ENCODE results near the gene CDC5L.
A peak's percentile ranks its signal among the peaks of the same experiment; 100 is the strongest.

The CDC5L gene

GRCh38 chr6:44474643-44475042, 87.1 kb downstream of the CDC5L start:
- no peak for DNase-seq (ENCODE audit: low read depth in 2 of 2)

GRCh38 chr6:44475417-44475778, 87.9 kb downstream of the CDC5L start:
- DNase-seq (ENCODE audit: low read depth in 2 of 2): no peak

- DNase-seq (ENCODE audit: low read depth in 2 of 2): peak; percentile 43 to 64
Measured at GRCh38 chr6:44475779-44476434, 88.4 kb downstream of the CDC5L start.

GRCh38 chr6:44476849-44477248, 89.3 kb downstream of the CDC5L start:
- DNase-seq (ENCODE audit: low read depth in 2 of 2): no peak

GRCh38 chr6:44477293-44477894, 89.9 kb downstream of the CDC5L start:
- DNase-seq (ENCODE audit: low read depth in 2 of 2): no peak

GRCh38 chr6:44478158-44478557, 90.7 kb downstream of the CDC5L start:
- no peak for DNase-seq (ENCODE audit: low read depth in 2 of 2)

GRCh38 chr6:44478591-44479254, 91.2 kb downstream of the CDC5L start:
- no peak for DNase-seq (ENCODE audit: low read depth in 2 of 2)

- no peak for DNase-seq (ENCODE audit: low read depth in 2 of 2)
Measured at GRCh38 chr6:44480097-44480541, 92.6 kb downstream of the CDC5L start.

- DNase-seq (ENCODE audit: low read depth in 2 of 2): no peak
Measured at GRCh38 chr6:44481056-44481455, 93.5 kb downstream of the CDC5L start.

- DNase-seq (ENCODE audit: low read depth in 2 of 2): no peak
Measured at GRCh38 chr6:44481760-44482159, 94.3 kb downstream of the CDC5L start.

- no peak for DNase-seq (ENCODE audit: low read depth in 2 of 2)
Measured at GRCh38 chr6:44485601-44486401, 98.3 kb downstream of the CDC5L start.

GRCh38 chr6:44487002-44487401, 99.5 kb downstream of the CDC5L start:
- no peak for DNase-seq (ENCODE audit: low read depth in 2 of 2)

GRCh38 chr6:44487586-44487985, 100.1 kb downstream of the CDC5L start:
- DNase-seq (ENCODE audit: low read depth in 2 of 2): no peak

- DNase-seq (ENCODE audit: low read depth in 2 of 2): no peak
Measured at GRCh38 chr6:44489910-44490604, 102.6 kb downstream of the CDC5L start.

GRCh38 chr6:44493132-44493531, 105.6 kb downstream of the CDC5L start:
- DNase-seq (ENCODE audit: low read depth in 2 of 2): no peak

GRCh38 chr6:44493593-44493992, 106.1 kb downstream of the CDC5L start:
- no peak for DNase-seq (ENCODE audit: low read depth in 2 of 2)

- DNase-seq (ENCODE audit: low read depth in 2 of 2): no peak
Measured at GRCh38 chr6:44494011-44494501, 106.5 kb downstream of the CDC5L start.

GRCh38 chr6:44495036-44495901, 107.8 kb downstream of the CDC5L start:
- no peak for DNase-seq (ENCODE audit: low read depth in 2 of 2)

GRCh38 chr6:44496665-44497369, 109.3 kb downstream of the CDC5L start:
- DNase-seq (ENCODE audit: low read depth in 2 of 2): no peak

GRCh38 chr6:44497807-44498206, 110.3 kb downstream of the CDC5L start:
- no peak for DNase-seq (ENCODE audit: low read depth in 2 of 2)

Measured in stimulated activated CD4-positive, alpha-beta T cell treated with anti-CD3 and anti-CD28 coated beads, Interleukin-15, amount 100 ng/mL, for 48 hours (primary cell).